Measurements from ENCODE around the gene KIAA0513. TPM values are rescaled to one million over a fixed set of nuclear protein-coding genes. Genes with fewer than 3 reads are reported as not detected.

KIAA0513 gene
- total RNA-seq, 1 experiment from 2014 or later, result 7.8 TPM

DNA sequence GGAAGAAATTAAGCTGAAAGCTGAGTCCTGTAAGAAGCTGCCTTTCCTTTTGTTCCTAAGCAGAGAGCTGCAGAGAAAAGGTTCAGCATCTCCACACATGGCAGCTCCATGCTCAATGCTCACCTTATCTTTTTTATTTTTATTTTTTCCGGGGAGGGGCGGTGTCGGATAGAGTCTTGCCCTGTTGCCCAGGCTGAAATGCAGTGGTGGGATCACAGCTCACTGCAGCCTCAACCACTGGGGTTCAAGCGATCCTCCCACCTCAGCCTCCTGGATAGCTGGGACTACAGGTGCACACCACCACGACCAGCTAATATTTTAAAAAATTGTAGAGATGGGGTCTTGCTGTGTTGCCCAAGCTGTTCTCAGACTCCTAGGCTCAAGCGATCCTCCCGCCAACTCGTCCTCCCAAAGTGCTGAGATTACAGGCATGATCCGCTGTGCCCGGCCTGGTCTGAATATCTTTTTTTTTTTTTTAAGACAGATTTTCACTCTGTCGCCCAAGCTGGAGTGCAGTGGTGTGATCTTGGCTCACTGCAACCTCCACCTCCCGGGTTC lies 112.9 kb downstream of the KIAA0513 start:
- ChIA-PET POLR2A (no interaction called here), CTCF (interaction anchor here (0.9 to 2.0 kb wide), 4 partner anchors 10 to 135 kb away, joined by 3 to 9 read pairs (median 4); no protein-coding TSS in a partner anchor)
- 0 out of 2 replicates have a peak, but pooled peaks cover 3% of the 10 kb centered on the region for H3K9me3 Mint-ChIP-seq
- no peak for DNase-seq (ENCODE audit: low spot score)
- H3K27ac Mint-ChIP-seq, result no peak overlapping the region
- H3K36me3 Mint-ChIP-seq, result no peaks in the 10 kb centered on the region
- H3K4me1 Mint-ChIP-seq, result peaks cover 18% of the 10 kb centered on the region
- no peak for ATAC-seq
- H3K27me3 Mint-ChIP-seq (ENCODE audit: low read depth), result no peaks in the 10 kb centered on the region; the same call in 1 of the 2 replicates
- H3K4me3 Mint-ChIP-seq, result no peak overlapping the region
- TF ChIP-seq, protein P1, sequence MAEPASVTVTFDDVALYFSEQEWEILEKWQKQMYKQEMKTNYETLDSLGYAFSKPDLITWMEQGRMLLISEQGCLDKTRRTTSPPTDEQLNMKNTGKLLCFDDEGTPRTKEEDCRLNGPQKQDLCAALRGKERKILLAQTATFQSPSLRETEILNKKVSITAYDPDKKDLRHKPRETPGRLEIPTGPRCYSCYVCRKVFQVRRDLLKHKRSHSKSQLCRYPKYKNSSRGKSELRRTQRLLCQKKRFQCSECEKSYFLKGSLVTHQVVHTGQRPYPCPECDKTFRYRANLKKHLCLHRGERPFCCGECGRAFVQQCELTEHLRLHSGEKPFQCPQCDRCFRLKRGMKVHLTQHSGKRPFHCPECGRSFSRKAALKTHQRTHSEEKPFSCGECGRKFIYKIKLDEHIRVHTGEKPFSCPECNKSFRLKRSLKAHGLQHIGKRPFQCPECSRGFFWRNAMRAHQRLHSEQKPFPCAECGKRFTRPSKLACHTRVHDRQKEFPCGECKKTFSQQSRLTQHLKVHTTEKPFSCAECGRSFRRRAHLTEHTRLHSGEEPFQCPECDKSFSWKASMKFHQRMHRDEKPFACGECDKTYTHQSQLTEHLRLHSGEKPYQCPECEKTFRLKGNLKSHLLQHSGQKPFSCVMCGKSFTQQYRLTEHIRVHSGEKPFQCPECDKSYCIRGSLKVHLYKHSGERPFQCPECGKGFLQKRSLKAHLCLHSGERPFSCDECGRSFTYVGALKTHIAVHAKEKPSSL (CRISPR knock-in tag; conservative IDR thresholded peaks at IDR 0.05), result no peak
- no peak for TF ChIP-seq ZNF263 (CRISPR knock-in tag; IDR thresholded peaks at IDR 0.05; ENCODE audit: low read depth)
- TF ChIP-seq, protein P2, sequence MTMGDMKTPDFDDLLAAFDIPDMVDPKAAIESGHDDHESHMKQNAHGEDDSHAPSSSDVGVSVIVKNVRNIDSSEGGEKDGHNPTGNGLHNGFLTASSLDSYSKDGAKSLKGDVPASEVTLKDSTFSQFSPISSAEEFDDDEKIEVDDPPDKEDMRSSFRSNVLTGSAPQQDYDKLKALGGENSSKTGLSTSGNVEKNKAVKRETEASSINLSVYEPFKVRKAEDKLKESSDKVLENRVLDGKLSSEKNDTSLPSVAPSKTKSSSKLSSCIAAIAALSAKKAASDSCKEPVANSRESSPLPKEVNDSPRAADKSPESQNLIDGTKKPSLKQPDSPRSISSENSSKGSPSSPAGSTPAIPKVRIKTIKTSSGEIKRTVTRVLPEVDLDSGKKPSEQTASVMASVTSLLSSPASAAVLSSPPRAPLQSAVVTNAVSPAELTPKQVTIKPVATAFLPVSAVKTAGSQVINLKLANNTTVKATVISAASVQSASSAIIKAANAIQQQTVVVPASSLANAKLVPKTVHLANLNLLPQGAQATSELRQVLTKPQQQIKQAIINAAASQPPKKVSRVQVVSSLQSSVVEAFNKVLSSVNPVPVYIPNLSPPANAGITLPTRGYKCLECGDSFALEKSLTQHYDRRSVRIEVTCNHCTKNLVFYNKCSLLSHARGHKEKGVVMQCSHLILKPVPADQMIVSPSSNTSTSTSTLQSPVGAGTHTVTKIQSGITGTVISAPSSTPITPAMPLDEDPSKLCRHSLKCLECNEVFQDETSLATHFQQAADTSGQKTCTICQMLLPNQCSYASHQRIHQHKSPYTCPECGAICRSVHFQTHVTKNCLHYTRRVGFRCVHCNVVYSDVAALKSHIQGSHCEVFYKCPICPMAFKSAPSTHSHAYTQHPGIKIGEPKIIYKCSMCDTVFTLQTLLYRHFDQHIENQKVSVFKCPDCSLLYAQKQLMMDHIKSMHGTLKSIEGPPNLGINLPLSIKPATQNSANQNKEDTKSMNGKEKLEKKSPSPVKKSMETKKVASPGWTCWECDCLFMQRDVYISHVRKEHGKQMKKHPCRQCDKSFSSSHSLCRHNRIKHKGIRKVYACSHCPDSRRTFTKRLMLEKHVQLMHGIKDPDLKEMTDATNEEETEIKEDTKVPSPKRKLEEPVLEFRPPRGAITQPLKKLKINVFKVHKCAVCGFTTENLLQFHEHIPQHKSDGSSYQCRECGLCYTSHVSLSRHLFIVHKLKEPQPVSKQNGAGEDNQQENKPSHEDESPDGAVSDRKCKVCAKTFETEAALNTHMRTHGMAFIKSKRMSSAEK (CRISPR knock-in tag; IDR thresholded peaks at IDR 0.05; ENCODE audit: borderline replicate concordance), result no peak
- TF ChIP-seq, protein P3, sequence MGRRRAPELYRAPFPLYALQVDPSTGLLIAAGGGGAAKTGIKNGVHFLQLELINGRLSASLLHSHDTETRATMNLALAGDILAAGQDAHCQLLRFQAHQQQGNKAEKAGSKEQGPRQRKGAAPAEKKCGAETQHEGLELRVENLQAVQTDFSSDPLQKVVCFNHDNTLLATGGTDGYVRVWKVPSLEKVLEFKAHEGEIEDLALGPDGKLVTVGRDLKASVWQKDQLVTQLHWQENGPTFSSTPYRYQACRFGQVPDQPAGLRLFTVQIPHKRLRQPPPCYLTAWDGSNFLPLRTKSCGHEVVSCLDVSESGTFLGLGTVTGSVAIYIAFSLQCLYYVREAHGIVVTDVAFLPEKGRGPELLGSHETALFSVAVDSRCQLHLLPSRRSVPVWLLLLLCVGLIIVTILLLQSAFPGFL (CRISPR knock-in tag; IDR thresholded peaks at IDR 0.05; ENCODE audit: borderline replicate concordance), result no peak
- TF ChIP-seq NFATC4 (CRISPR knock-in tag; IDR thresholded peaks at IDR 0.05), result no peak
- TF ChIP-seq FOXK1 (CRISPR knock-in tag; IDR thresholded peaks at IDR 0.05), result no peak
- TF ChIP-seq, protein P4, sequence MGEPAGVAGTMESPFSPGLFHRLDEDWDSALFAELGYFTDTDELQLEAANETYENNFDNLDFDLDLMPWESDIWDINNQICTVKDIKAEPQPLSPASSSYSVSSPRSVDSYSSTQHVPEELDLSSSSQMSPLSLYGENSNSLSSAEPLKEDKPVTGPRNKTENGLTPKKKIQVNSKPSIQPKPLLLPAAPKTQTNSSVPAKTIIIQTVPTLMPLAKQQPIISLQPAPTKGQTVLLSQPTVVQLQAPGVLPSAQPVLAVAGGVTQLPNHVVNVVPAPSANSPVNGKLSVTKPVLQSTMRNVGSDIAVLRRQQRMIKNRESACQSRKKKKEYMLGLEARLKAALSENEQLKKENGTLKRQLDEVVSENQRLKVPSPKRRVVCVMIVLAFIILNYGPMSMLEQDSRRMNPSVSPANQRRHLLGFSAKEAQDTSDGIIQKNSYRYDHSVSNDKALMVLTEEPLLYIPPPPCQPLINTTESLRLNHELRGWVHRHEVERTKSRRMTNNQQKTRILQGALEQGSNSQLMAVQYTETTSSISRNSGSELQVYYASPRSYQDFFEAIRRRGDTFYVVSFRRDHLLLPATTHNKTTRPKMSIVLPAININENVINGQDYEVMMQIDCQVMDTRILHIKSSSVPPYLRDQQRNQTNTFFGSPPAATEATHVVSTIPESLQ (CRISPR knock-in tag; IDR thresholded peaks at IDR 0.05), result no peak
- TF ChIP-seq MXD4 (CRISPR knock-in tag; IDR thresholded peaks at IDR 0.05; ENCODE audit: borderline replicate concordance), result no peak
- TF ChIP-seq SP1 (CRISPR knock-in tag; conservative IDR thresholded peaks at IDR 0.05), result no peak
- no peak for TF ChIP-seq ATF1 (CRISPR knock-in tag; IDR thresholded peaks at IDR 0.05)
- TF ChIP-seq SMAD4 (CRISPR knock-in tag; IDR thresholded peaks at IDR 0.05), result no peak
- TF ChIP-seq, protein P5, sequence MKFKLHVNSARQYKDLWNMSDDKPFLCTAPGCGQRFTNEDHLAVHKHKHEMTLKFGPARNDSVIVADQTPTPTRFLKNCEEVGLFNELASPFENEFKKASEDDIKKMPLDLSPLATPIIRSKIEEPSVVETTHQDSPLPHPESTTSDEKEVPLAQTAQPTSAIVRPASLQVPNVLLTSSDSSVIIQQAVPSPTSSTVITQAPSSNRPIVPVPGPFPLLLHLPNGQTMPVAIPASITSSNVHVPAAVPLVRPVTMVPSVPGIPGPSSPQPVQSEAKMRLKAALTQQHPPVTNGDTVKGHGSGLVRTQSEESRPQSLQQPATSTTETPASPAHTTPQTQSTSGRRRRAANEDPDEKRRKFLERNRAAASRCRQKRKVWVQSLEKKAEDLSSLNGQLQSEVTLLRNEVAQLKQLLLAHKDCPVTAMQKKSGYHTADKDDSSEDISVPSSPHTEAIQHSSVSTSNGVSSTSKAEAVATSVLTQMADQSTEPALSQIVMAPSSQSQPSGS (CRISPR knock-in tag; IDR thresholded peaks at IDR 0.05; ENCODE audit: borderline replicate concordance, low read depth), result no peak
- no peak for TF ChIP-seq HMGA2 (CRISPR knock-in tag; IDR thresholded peaks at IDR 0.05)
- no peak for TF ChIP-seq CREB1 (CRISPR knock-in tag; IDR thresholded peaks at IDR 0.05)

Measured in WTC11 (cell line).